Measurements from ENCODE around the gene CBFB.

DNA sequence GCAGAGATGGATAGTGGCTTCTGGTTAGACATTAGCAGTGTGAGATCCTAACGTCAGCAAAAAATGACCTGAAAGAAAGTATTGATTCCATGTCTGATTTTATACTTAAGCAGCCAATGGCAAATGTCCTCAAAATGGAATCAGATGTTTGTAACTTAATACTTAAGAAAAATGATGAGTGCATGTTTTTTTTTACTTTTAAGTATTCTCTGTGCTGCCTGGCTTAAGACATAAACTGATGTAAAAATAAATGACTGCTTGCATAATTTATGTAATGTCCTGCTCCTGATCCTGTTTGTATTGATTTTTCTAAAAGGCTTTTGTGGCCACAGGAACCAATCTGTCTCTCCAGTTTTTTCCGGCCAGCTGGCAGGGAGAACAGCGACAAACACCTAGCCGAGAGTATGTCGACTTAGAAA, 7.4 kb downstream of the CBFB start:
- TF ChIP-seq, protein P1, sequence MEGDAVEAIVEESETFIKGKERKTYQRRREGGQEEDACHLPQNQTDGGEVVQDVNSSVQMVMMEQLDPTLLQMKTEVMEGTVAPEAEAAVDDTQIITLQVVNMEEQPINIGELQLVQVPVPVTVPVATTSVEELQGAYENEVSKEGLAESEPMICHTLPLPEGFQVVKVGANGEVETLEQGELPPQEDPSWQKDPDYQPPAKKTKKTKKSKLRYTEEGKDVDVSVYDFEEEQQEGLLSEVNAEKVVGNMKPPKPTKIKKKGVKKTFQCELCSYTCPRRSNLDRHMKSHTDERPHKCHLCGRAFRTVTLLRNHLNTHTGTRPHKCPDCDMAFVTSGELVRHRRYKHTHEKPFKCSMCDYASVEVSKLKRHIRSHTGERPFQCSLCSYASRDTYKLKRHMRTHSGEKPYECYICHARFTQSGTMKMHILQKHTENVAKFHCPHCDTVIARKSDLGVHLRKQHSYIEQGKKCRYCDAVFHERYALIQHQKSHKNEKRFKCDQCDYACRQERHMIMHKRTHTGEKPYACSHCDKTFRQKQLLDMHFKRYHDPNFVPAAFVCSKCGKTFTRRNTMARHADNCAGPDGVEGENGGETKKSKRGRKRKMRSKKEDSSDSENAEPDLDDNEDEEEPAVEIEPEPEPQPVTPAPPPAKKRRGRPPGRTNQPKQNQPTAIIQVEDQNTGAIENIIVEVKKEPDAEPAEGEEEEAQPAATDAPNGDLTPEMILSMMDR (IDR thresholded peaks at IDR 0.05), result no peak
- TF ChIP-seq POLR2A (IDR thresholded peaks at IDR 0.05), result no peak

Measured in adrenal gland (tissue), 5 donors.